Measurements from ENCODE around the gene RAB11FIP4. TPM values are rescaled to one million over a fixed set of nuclear protein-coding genes. Genes with fewer than 3 reads are reported as not detected.

Gene RAB11FIP4
- total and polyA plus RNA-seq, 2 experiments from 2014 or later, result 0.22 to 0.40 TPM

DNA sequence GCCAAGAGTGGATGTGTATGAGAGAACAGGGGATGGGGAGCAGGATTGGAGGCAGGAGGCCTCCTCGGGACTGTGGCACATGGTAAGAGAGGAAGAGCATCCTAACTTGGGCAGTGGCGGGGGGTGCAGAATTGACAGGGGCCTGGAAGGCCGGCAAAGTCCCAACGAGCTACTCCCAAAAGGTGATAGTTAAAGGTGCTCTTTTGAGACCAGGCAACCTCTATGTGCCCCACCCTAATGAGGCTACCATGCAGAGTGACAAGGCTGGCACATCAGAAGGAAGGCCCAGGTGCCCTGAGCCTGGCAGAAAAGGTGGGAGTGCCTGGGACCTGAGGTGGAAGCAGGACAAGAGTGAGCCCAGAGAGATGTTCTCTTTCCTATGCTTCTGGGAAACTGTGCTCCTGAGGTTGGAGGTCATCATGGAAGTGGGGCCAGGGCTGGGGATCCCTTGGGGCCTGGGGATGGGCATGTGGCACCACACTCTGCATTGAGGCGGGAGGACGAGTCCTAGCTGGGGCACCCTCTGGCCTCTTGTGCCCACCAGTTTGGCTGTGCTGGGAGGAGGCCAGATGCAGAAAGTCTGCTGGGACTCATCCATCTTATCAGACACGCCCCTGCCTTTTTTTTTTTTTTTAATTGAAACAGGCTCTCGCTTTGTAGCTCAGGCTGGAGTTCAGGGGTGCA lies 5.9 kb downstream of the RAB11FIP4 start:
- Histone ChIP-seq H3K9ac (no peak overlapping the region), H3K9me2 (ENCODE audit: insufficient read depth) (no peaks in the 10 kb centered on the region), H3K9me3 (ENCODE audit: low read depth) (no peaks in the 10 kb centered on the region), H3K27ac (no peak overlapping the region), H2AFZ (no peak overlapping the region), H3K4me2 (ENCODE audit: unreplicated experiment) (no peak overlapping the region), H3F3A (ENCODE audit: insufficient read depth) (no peaks in the 10 kb centered on the region), H4K20me1 (ENCODE audit: insufficient read depth) (no peaks in the 10 kb centered on the region), H3K4me1 (ENCODE audit: insufficient read depth) (no peaks in the 10 kb centered on the region), H3K36me3 (ENCODE audit: low read depth) (no peaks in the 10 kb centered on the region), H3K79me2 (ENCODE audit: insufficient read depth) (no peaks in the 10 kb centered on the region), H3K4me3 (no peak overlapping the region), H3K27me3 (replicated peaks; ENCODE audit: insufficient read depth) (0 out of 2 replicates have a peak, but pooled peaks cover 10% of the 10 kb centered on the region)
- DNase-seq, result no peak
- WGBS, 2 experiments (ENCODE audit: low coverage in 1 of 2, low lambda C conversion rate in 2 of 2, missing lambda C conversion rate in 2 of 2), result 60 to 65% methylated on average over 8 of the region's 8 CpGs
- in situ Hi-C loops (cut with MboI), result no loop called here
- TF ChIP-seq EZH2 (IDR thresholded peaks at IDR 0.05; ENCODE audit: insufficient read depth, poor library complexity, severe bottlenecking), result no peak
- TF ChIP-seq EZH2phosphoT487 (IDR thresholded peaks at IDR 0.05; ENCODE audit: insufficient read depth, low read depth), result no peak

DNA sequence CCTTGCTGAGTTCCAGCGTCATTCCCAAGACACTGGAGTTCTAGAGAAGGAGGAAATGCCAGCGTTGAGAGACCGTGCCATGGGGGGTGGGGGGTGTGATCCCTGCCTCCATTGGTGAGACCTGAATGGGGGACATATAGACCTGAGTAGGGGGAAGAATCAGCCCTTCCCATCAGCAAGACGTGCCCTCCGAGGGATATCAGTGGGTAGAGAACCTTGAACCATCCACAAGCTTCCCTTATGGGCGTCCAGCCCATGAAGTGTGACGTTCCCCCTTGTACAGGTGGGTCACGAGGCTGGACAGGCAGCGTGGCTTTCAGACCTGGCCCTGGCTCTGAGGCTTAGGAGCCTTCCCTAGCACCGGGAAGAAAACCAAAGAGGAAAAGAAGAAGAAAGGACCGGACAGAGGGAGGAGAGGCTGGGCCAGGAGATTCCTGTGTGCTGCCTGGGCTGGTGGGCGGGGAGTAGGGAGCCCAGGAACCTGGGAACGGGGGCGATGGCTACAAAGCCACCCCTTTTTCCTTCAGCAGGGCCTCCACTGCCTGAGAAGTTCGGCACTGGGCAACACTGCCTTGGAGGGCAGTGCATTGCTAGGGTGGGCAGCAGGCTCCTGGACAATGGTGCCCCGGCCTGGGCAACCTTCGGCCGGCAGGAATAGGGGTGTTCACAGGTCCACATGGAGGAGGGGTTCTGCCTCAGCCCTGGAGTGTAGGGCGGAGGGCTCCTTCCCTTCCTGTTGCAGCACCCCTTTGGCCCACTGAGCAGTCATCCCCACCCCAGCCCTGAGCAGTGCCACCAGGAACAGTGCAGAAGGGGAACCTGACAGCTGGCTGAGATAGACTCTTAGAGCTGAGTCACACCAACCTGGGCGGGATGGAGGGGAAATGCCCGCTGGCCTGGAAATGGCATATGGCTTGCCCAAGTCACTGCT lies 7.2 kb downstream of the RAB11FIP4 start:
- no peak for DNase-seq

DNA sequence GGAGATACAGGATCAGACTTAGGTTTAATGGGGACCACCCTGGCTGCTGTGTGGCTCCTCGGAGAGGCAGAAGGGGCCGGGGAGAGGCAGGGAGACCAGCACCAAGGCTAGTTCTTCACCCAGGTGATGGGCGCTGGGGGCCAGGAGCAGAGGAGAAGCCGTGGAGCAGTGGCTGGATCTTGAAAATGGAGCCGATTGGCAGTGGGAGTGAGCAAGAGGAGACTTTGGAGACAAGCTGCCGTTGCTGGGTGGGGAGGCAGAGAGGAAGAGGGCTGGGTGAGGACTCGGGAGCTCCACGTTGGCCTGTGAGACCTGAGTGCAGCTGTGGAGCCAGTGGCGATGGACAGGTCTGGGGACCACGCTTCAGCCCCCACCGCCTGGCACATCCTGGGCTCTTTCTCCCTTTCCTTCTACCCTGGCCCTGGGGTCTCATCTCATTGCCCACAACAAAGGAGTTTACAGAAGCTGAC lies 9.0 kb downstream of the RAB11FIP4 start:
- Histone ChIP-seq H3K9me3 (ENCODE audit: low read depth) (no peaks in the 10 kb centered on the region), H3K9ac (no peak overlapping the region), H4K20me1 (ENCODE audit: insufficient read depth) (no peaks in the 10 kb centered on the region), H3K9me2 (ENCODE audit: insufficient read depth) (no peaks in the 10 kb centered on the region), H3K27ac (no peak overlapping the region), H3K4me1 (ENCODE audit: insufficient read depth) (no peaks in the 10 kb centered on the region), H3K4me2 (ENCODE audit: unreplicated experiment) (no peak overlapping the region), H3K27me3 (replicated peaks; ENCODE audit: insufficient read depth) (no peaks in the 10 kb centered on the region), H3K36me3 (ENCODE audit: low read depth) (no peaks in the 10 kb centered on the region), H2AFZ (no peak overlapping the region), H3K79me2 (ENCODE audit: insufficient read depth) (no peaks in the 10 kb centered on the region), H3F3A (ENCODE audit: insufficient read depth) (no peaks in the 10 kb centered on the region), H3K4me3 (no peak overlapping the region)
- WGBS, 2 experiments (ENCODE audit: low coverage in 1 of 2, low lambda C conversion rate in 2 of 2, missing lambda C conversion rate in 2 of 2), result 44 to 46% methylated on average over 11 of the region's 11 CpGs
- TF ChIP-seq EZH2 (IDR thresholded peaks at IDR 0.05; ENCODE audit: insufficient read depth, poor library complexity, severe bottlenecking) (no peak), EZH2phosphoT487 (IDR thresholded peaks at IDR 0.05; ENCODE audit: insufficient read depth, low read depth) (no peak)
- in situ Hi-C loops (cut with MboI), result no loop called here
- no peak for DNase-seq

More for the DNA sequence above, 7.2 kb downstream of the RAB11FIP4 start:
- Histone ChIP-seq H3K4me1 (ENCODE audit: insufficient read depth) (no peaks in the 10 kb centered on the region), H3K27ac (no peak overlapping the region), H3K9ac (no peak overlapping the region), H3K4me3 (no peak overlapping the region), H3K9me2 (ENCODE audit: insufficient read depth) (no peaks in the 10 kb centered on the region), H3K79me2 (ENCODE audit: insufficient read depth) (no peaks in the 10 kb centered on the region), H3K4me2 (ENCODE audit: unreplicated experiment) (no peak overlapping the region), H3K27me3 (replicated peaks; ENCODE audit: insufficient read depth) (0 out of 2 replicates have a peak, but pooled peaks cover 3% of the 10 kb centered on the region), H3K36me3 (ENCODE audit: low read depth) (no peaks in the 10 kb centered on the region), H3K9me3 (ENCODE audit: low read depth) (no peaks in the 10 kb centered on the region), H4K20me1 (ENCODE audit: insufficient read depth) (no peaks in the 10 kb centered on the region), H2AFZ (no peak overlapping the region), H3F3A (ENCODE audit: insufficient read depth) (no peaks in the 10 kb centered on the region)
- WGBS, 2 experiments (ENCODE audit: low coverage in 1 of 2, low lambda C conversion rate in 2 of 2, missing lambda C conversion rate in 2 of 2), result 56 to 62% methylated on average over 19 to 21 of the region's 21 CpGs
- in situ Hi-C loops (cut with MboI), result no loop called here
- TF ChIP-seq EZH2phosphoT487 (IDR thresholded peaks at IDR 0.05; ENCODE audit: insufficient read depth, low read depth) (no peak), EZH2 (IDR thresholded peaks at IDR 0.05; ENCODE audit: insufficient read depth, poor library complexity, severe bottlenecking) (no peak)

DNA sequence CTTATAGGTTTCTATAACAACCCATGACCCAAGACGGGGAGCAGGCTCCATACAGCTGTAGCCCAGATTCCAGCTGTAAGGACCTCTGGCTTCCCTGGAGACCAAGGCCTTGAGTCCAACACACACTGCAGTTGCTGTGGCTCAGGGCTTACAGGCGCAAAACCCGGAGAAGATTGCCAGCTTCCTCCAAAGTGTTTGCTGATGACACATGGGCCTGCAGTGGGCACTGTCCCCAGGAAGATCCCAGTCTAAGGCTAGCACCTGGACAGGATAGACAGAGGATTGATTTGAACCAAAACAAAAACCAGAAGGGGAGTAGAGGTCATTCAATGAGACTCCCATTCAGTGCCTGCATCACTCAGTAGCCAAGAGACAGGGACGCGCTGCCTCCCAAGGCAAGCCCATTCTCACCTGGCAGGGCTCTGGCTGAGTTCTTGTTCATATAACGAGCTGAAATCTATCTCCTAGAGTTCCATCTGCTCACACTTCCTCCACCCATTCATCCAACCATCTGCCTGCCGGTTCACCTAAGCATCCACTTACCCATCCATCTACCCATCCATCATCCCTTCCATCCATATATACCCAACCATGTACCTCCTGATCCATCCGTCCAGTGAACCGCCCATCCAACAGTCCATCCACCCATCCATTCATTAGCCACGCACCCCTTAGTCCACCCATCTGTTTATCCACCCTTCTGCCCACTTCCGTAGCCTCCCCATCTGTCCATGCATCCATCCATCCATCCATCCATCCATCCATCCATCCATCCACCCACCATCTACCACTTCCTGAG lies 10.2 kb downstream of the RAB11FIP4 start:
- Histone ChIP-seq H3K4me3 (no peak overlapping the region), H3K79me2 (ENCODE audit: insufficient read depth) (no peaks in the 10 kb centered on the region), H4K20me1 (ENCODE audit: insufficient read depth) (no peaks in the 10 kb centered on the region), H3K4me2 (ENCODE audit: unreplicated experiment) (no peak overlapping the region), H3K9ac (no peak overlapping the region), H3K36me3 (ENCODE audit: low read depth) (no peaks in the 10 kb centered on the region), H2AFZ (no peak overlapping the region), H3K4me1 (ENCODE audit: insufficient read depth) (no peaks in the 10 kb centered on the region), H3K9me2 (ENCODE audit: insufficient read depth) (no peaks in the 10 kb centered on the region), H3K27me3 (replicated peaks; ENCODE audit: insufficient read depth) (no peaks in the 10 kb centered on the region), H3K9me3 (ENCODE audit: low read depth) (no peaks in the 10 kb centered on the region), H3F3A (ENCODE audit: insufficient read depth) (no peaks in the 10 kb centered on the region), H3K27ac (no peak overlapping the region)
- no peak for DNase-seq
- in situ Hi-C loops (cut with MboI), result no loop called here
- no peak for TF ChIP-seq EZH2 (IDR thresholded peaks at IDR 0.05; ENCODE audit: insufficient read depth, poor library complexity, severe bottlenecking)
- TF ChIP-seq EZH2phosphoT487 (IDR thresholded peaks at IDR 0.05; ENCODE audit: insufficient read depth, low read depth), result no peak
- 65 to 74% methylated on average over 11 of the region's 11 CpGs for WGBS, 2 experiments (ENCODE audit: low coverage in 1 of 2, low lambda C conversion rate in 2 of 2, missing lambda C conversion rate in 2 of 2)
